ENCODE data around the gene TPRG1L.

GRCh38 chr1:3606779-3607702 is 17.8 kb upstream of the TPRG1L start:
- no peak for TF ChIP-seq CTCF (conservative IDR thresholded peaks at IDR 0.05; ENCODE audit: low read depth in 2 of 2)
- no peak for TF ChIP-seq POLR2AphosphoS5 (IDR thresholded peaks at IDR 0.05; ENCODE audit: low read depth)
- TF ChIP-seq EZH2 (IDR thresholded peaks at IDR 0.05; ENCODE audit: low read depth, unreplicated experiment) = no peak
- TF ChIP-seq JUNB (IDR thresholded peaks at IDR 0.05; ENCODE audit: unreplicated experiment) = no peak
- no peak for TF ChIP-seq EZH2phosphoT487 (IDR thresholded peaks at IDR 0.05; ENCODE audit: unreplicated experiment)
- TF ChIP-seq REST (IDR thresholded peaks at IDR 0.05; ENCODE audit: unreplicated experiment) = no peak
- no peak for TF ChIP-seq CREB1 (CRISPR knock-in tag; IDR thresholded peaks at IDR 0.05; ENCODE audit: low read depth)
- TF ChIP-seq ZNF114 (CRISPR knock-in tag; IDR thresholded peaks at IDR 0.05) = no peak
- no peak for TF ChIP-seq STAT1 (IDR thresholded peaks at IDR 0.05; ENCODE audit: unreplicated experiment)
- TF ChIP-seq ETS1 (IDR thresholded peaks at IDR 0.05) = no peak
- TF ChIP-seq NANOG (IDR thresholded peaks at IDR 0.05; ENCODE audit: borderline replicate concordance) = no peak
- no peak for TF ChIP-seq ZNF331 (CRISPR knock-in tag; IDR thresholded peaks at IDR 0.05; ENCODE audit: low read depth)
- no peak for TF ChIP-seq ZNF462 (CRISPR knock-in tag; IDR thresholded peaks at IDR 0.05)
